HEK293 (cell line): ENCODE measurements around the gene ZNF410.

Experiments used
- MYNN ChIP-seq: fragments of 450-650 bp; formaldehyde crosslinking; IDR thresholded peaks from 2 replicates; pipeline ENCODE4 v1.5.1; 2016; ENCODE audit warnings: missing biosample characterization, missing genetic modification characterization, borderline replicate concordance
- RBAK ChIP-seq: fragments of 450-650 bp; formaldehyde crosslinking; IDR thresholded peaks from 2 replicates; pipeline ENCODE4 v1.5.1; 2016; ENCODE audit warnings: missing biosample characterization, missing genetic modification characterization
- SETDB1 ChIP-seq: IDR thresholded peaks from one replicate; pipeline ENCODE4 v1.6.1; 2017; ENCODE audit warnings: mild to moderate bottlenecking, low read length, moderate library complexity, mixed read lengths; ENCODE audit not compliant: insufficient read length
- ZBTB21 ChIP-seq: fragments of 450-650 bp; formaldehyde crosslinking; IDR thresholded peaks from 2 replicates; pipeline ENCODE4 v1.5.1; 2017; ENCODE audit warnings: missing biosample characterization, missing genetic modification characterization
- ZNF174 ChIP-seq: fragments of 450-650 bp; formaldehyde crosslinking; IDR thresholded peaks from 2 replicates; pipeline ENCODE4 v1.5.0; 2017; ENCODE audit warnings: missing biosample characterization, mild to moderate bottlenecking, missing genetic modification characterization
- ZNF223 ChIP-seq: fragments of 450-650 bp; formaldehyde crosslinking; IDR thresholded peaks from 2 replicates; pipeline ENCODE4 v1.5.1; 2016; ENCODE audit warnings: missing biosample characterization, missing genetic modification characterization
- ZNF239 ChIP-seq: fragments of 450-650 bp; formaldehyde crosslinking; IDR thresholded peaks from 2 replicates; pipeline ENCODE4 v1.5.1; 2016; ENCODE audit warnings: missing biosample characterization, missing genetic modification characterization
- ZNF350 ChIP-seq: fragments of 450-650 bp; formaldehyde crosslinking; IDR thresholded peaks from 2 replicates; pipeline ENCODE4 v1.5.0; 2017; ENCODE audit warnings: missing biosample characterization, mild to moderate bottlenecking, missing genetic modification characterization
- ZNF473 ChIP-seq: fragments of 450-650 bp; formaldehyde crosslinking; IDR thresholded peaks from 2 replicates; pipeline ENCODE4 v1.5.1; 2017; ENCODE audit warnings: missing biosample characterization, missing genetic modification characterization
- TF ChIP-seq, protein P1 (sequence below): fragments of 450-650 bp; formaldehyde crosslinking; IDR thresholded peaks from 2 replicates; pipeline ENCODE4 v1.5.1; 2016; ENCODE audit warnings: missing biosample characterization, missing genetic modification characterization
- TF ChIP-seq, protein P2 (sequence below): fragments of 450-650 bp; formaldehyde crosslinking; IDR thresholded peaks from 2 replicates; pipeline ENCODE4 v1.5.1; 2016; ENCODE audit warnings: missing biosample characterization, missing genetic modification characterization
- TF ChIP-seq, protein P3 (sequence below): fragments of 450-650 bp; formaldehyde crosslinking; IDR thresholded peaks from 2 replicates; pipeline ENCODE4 v1.5.1; 2017; ENCODE audit warnings: missing biosample characterization, missing genetic modification characterization

DNA sequence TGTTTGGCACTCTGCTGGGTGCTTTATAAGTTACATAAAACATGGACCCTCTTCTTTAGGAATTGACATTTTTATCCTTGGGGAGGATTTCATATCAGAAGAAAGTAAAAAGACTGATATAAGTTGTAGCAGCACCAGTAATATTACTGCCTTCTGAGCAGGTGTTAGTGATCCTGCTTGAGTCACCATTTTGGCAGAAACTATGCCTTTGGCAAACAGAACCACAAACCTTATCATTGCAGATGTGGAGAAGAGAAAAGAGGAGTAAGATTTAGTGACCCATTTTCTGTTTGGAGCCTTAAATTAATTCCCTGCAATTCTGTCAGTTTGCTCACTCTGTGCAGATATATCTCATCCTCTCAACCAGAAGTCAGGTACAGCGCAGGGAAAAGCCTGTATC is 23.0 kb downstream of the ZNF410 start:
- TF ChIP-seq, protein P1, sequence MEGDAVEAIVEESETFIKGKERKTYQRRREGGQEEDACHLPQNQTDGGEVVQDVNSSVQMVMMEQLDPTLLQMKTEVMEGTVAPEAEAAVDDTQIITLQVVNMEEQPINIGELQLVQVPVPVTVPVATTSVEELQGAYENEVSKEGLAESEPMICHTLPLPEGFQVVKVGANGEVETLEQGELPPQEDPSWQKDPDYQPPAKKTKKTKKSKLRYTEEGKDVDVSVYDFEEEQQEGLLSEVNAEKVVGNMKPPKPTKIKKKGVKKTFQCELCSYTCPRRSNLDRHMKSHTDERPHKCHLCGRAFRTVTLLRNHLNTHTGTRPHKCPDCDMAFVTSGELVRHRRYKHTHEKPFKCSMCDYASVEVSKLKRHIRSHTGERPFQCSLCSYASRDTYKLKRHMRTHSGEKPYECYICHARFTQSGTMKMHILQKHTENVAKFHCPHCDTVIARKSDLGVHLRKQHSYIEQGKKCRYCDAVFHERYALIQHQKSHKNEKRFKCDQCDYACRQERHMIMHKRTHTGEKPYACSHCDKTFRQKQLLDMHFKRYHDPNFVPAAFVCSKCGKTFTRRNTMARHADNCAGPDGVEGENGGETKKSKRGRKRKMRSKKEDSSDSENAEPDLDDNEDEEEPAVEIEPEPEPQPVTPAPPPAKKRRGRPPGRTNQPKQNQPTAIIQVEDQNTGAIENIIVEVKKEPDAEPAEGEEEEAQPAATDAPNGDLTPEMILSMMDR (tag by site-specific recombination), result no peak
- TF ChIP-seq ZNF239 (tag by site-specific recombination) (no peak), ZNF223 (tag by site-specific recombination) (no peak), ZBTB21 (tag by site-specific recombination) (no peak), RBAK (no peak), ZNF174 (tag by site-specific recombination) (no peak), ZNF473 (no peak), SETDB1 (no peak), MYNN (no peak), ZNF350 (tag by site-specific recombination) (no peak)
- TF ChIP-seq, protein P2, sequence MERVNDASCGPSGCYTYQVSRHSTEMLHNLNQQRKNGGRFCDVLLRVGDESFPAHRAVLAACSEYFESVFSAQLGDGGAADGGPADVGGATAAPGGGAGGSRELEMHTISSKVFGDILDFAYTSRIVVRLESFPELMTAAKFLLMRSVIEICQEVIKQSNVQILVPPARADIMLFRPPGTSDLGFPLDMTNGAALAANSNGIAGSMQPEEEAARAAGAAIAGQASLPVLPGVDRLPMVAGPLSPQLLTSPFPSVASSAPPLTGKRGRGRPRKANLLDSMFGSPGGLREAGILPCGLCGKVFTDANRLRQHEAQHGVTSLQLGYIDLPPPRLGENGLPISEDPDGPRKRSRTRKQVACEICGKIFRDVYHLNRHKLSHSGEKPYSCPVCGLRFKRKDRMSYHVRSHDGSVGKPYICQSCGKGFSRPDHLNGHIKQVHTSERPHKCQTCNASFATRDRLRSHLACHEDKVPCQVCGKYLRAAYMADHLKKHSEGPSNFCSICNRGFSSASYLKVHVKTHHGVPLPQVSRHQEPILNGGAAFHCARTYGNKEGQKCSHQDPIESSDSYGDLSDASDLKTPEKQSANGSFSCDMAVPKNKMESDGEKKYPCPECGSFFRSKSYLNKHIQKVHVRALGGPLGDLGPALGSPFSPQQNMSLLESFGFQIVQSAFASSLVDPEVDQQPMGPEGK (tag by site-specific recombination), result no peak
- TF ChIP-seq, protein P3, sequence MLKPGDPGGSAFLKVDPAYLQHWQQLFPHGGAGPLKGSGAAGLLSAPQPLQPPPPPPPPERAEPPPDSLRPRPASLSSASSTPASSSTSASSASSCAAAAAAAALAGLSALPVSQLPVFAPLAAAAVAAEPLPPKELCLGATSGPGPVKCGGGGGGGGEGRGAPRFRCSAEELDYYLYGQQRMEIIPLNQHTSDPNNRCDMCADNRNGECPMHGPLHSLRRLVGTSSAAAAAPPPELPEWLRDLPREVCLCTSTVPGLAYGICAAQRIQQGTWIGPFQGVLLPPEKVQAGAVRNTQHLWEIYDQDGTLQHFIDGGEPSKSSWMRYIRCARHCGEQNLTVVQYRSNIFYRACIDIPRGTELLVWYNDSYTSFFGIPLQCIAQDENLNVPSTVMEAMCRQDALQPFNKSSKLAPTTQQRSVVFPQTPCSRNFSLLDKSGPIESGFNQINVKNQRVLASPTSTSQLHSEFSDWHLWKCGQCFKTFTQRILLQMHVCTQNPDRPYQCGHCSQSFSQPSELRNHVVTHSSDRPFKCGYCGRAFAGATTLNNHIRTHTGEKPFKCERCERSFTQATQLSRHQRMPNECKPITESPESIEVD (tag by site-specific recombination), result no peak
